K562 (cell line): ENCODE measurements around the gene PSMB4. TPM values are rescaled to one million over a fixed set of nuclear protein-coding genes. Genes with fewer than 3 reads are reported as not detected.
A peak's percentile ranks its signal among the peaks of the same experiment; 100 is the strongest.

Experiments
- ATF1 ChIP-seq, 2 experiments: fragments of 450-650 bp in 1 of 2; IDR thresholded peaks; 2 replicates each; pipeline ENCODE4 v1.6.1; 2016; ENCODE audit warnings: missing compliant biosample characterization in 1 of 2, missing genetic modification characterization in 1 of 2
- CEBPG ChIP-seq, 3 experiments: fragments of 200-800 bp in 1 of 3; sonication (Bioruptor generic) in 1 of 3; sonication (generic) in 1 of 3; formaldehyde crosslinking in 1 of 3; IDR thresholded peaks in 2 of 3; conservative IDR thresholded peaks in 1 of 3; 2 replicates each; pipeline versions ENCODE4 v1.6.1 to v1.8.0; 2016 to 2022; ENCODE audit warnings: missing compliant biosample characterization in 2 of 3, missing genetic modification characterization in 2 of 3, mild to moderate bottlenecking in 1 of 3, missing genetic modification reagents in 1 of 3
- E2F8 ChIP-seq: fragments of 450-650 bp; IDR thresholded peaks from 2 replicates; pipeline ENCODE4 v1.7.1; 2018; ENCODE audit warnings: mild to moderate bottlenecking, low read depth; ENCODE audit not compliant: partially characterized antibody
- HMG20B ChIP-seq: fragments of 250-450 bp; sonication (Bioruptor Pico); IDR thresholded peaks from 2 replicates; pipeline ENCODE4 v1.5.0; 2021; ENCODE audit warnings: mild to moderate bottlenecking
- JUND ChIP-seq, 2 experiments: IDR thresholded peaks; 2 replicates in 1 of 2; 3 replicates in 1 of 2; pipeline ENCODE4 v1.6.1; 2011; ENCODE audit warnings: borderline replicate concordance in 2 of 2, low read depth in 2 of 2, low read length in 2 of 2, improper control_type of control experiment in 1 of 2, missing biosample characterization in 1 of 2, missing genetic modification characterization in 1 of 2, missing genetic modification reagents in 1 of 2
- KAT2B ChIP-seq: IDR thresholded peaks from one replicate; pipeline ENCODE4 v1.6.1; 2012; ENCODE audit warnings: low read depth, mild to moderate bottlenecking, control low read depth, inconsistent platforms, low read length, moderate library complexity
- MTA3 ChIP-seq: fragments of 450-650 bp; formaldehyde crosslinking; IDR thresholded peaks from 2 replicates; pipeline ENCODE4 v1.6.1; 2017; ENCODE audit warnings: mild to moderate bottlenecking, borderline replicate concordance
- MTF1 ChIP-seq: fragments of 250-450 bp; sonication (Bioruptor Pico); IDR thresholded peaks from 2 replicates; pipeline ENCODE4 v1.9.0; 2021; ENCODE audit warnings: moderate library complexity, mild to moderate bottlenecking, inconsistent platforms, borderline replicate concordance
- SMAD4 ChIP-seq: fragments of 250-450 bp; sonication (Bioruptor Pico); conservative IDR thresholded peaks from 2 replicates; pipeline ENCODE4 v1.8.0; 2021; ENCODE audit warnings: inconsistent platforms, mild to moderate bottlenecking, moderate library complexity
- YBX1 ChIP-seq: fragments of 450-650 bp; IDR thresholded peaks from 2 replicates; pipeline ENCODE4 v1.7.1; 2016; ENCODE audit warnings: mild to moderate bottlenecking
- ZFP30 ChIP-seq: fragments of 250-450 bp; sonication (Bioruptor Pico); IDR thresholded peaks from 2 replicates; pipeline ENCODE4 v1.8.0; 2022; ENCODE audit warnings: moderate library complexity, mild to moderate bottlenecking, inconsistent platforms, borderline replicate concordance
- ZNF197 ChIP-seq: fragments of 200-800 bp; sonication (Bioruptor generic); IDR thresholded peaks from 2 replicates; pipeline ENCODE4 v1.6.1; 2016; ENCODE audit warnings: low read depth, missing genetic modification characterization, missing compliant biosample characterization
- ZNF224 ChIP-seq: sonication (generic); formaldehyde crosslinking; IDR thresholded peaks from 2 replicates; pipeline ENCODE4 v1.8.0; 2022; ENCODE audit warnings: mild to moderate bottlenecking, missing genetic modification reagents
- ZNF449 ChIP-seq: fragments of 250-450 bp; sonication (Bioruptor Pico); IDR thresholded peaks from 2 replicates; pipeline ENCODE4 v1.8.0; 2022; ENCODE audit warnings: moderate library complexity, mild to moderate bottlenecking, inconsistent platforms
- polyA plus RNA-seq, 8 experiments: library from polyadenylated mRNA; depleted of rRNA in 4 of 8; stranded (reverse) in 5 of 8; unstranded in 3 of 8; fragments of >200 nt; fragmentation: Nextera tagmentation in 2 of 8; fragmentation: Illumina TruSeq in 1 of 8; extraction: Ambion mirVana in 2 of 8; extraction: Trizol in 1 of 8; gene quantifications; 2 replicates each; pipeline versions ENCODE4 v1.2.1 to v1.2.3, GENCODE V29; 2011 to 2014; ENCODE audit warnings: inconsistent platforms in 1 of 8, missing spikeins in 1 of 8
- total RNA-seq, 7 experiments: library from RNA; depleted of rRNA in 6 of 7; stranded (reverse); fragments of >200 nt in 6 of 7; fragmentation: Illumina TruSeq in 2 of 7; extraction: Trizol in 2 of 7; gene quantifications; 2 replicates each; pipeline versions ENCODE4 v1.2.1 to v1.2.3, GENCODE V29; 2011 to 2021; ENCODE audit warnings: low replicate concordance in 1 of 7
- TF ChIP-seq, protein P1 (sequence below): sonication (generic); IDR thresholded peaks from 2 replicates; pipeline ENCODE4 v1.6.1; 2016
- TF ChIP-seq, protein P2 (sequence below): fragments of 450-650 bp; IDR thresholded peaks from 2 replicates; pipeline ENCODE4 v1.6.1; 2016; ENCODE audit warnings: borderline replicate concordance
- TF ChIP-seq, protein P3 (sequence below): fragments of 250-450 bp; sonication (Bioruptor Pico); IDR thresholded peaks from 2 replicates; pipeline ENCODE4 v1.8.0; 2022; ENCODE audit warnings: moderate library complexity, mild to moderate bottlenecking, inconsistent platforms

PSMB4 gene
- total and polyA plus RNA-seq, 9 of the 15 experiments (the other 6 are each of a cell fraction or from before 2014, with no cell fraction given), result 397 to 674 (median 475) TPM

DNA sequence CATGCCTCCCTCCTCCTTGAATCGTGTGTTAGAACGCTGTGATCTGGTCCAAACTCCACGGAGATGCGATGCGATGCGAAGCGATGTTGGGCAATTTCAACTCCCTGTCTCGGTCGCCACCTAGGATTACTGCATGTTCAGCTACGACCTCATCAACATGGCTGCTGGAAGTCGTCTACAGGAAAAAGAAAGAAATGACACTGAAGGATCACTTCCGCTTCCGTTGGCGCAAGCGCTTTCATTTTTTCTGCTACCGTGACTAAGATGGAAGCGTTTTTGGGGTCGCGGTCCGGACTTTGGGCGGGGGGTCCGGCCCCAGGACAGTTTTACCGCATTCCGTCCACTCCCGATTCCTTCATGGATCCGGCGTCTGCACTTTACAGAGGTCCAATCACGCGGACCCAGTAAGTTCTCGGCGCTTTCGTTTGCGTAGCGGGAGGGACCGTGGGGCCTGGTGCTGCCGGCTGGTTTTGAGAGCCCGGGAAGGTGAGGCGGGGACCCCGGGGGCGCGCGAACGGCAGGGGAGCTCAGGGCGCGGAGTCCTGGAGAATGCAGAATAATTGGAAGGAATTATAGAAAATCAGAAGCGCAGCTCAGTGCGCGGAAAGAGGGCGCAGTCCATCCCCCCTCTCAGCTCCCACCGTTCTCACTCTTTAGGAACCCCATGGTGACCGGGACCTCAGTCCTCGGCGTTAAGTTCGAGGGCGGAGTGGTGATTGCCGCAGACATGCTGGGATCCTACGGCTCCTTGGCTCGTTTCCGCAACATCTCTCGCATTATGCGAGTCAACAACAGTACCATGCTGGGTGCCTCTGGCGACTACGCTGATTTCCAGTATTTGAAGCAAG lies at the start of gene PSMB4 (continued):
- TF ChIP-seq CEBPG (CRISPR knock-in tag; IDR thresholded peaks at IDR 0.05), result peak; percentile 94
- TF ChIP-seq CEBPG (tag; conservative IDR thresholded peaks at IDR 0.05 in 1 of 2, IDR thresholded peaks at IDR 0.05 in 1 of 2), result peak; percentile 91 to 97
- TF ChIP-seq YBX1, result no peak
- no peak for TF ChIP-seq HMG20B
- peak; percentile 21; the same call in 1 of the 2 replicates for TF ChIP-seq ZNF224 (CRISPR knock-in tag)
- TF ChIP-seq, protein P1, sequence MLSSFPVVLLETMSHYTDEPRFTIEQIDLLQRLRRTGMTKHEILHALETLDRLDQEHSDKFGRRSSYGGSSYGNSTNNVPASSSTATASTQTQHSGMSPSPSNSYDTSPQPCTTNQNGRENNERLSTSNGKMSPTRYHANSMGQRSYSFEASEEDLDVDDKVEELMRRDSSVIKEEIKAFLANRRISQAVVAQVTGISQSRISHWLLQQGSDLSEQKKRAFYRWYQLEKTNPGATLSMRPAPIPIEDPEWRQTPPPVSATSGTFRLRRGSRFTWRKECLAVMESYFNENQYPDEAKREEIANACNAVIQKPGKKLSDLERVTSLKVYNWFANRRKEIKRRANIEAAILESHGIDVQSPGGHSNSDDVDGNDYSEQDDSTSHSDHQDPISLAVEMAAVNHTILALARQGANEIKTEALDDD, result no peak
- TF ChIP-seq E2F8, result peak; percentile 89
- no peak for TF ChIP-seq ZNF197 (CRISPR knock-in tag)
- TF ChIP-seq MTF1 (CRISPR knock-in tag), result no peak
- peak; percentile 65; the same call in 1 of the 2 replicates for TF ChIP-seq JUND (IDR thresholded peaks at IDR 0.05; ENCODE audit: borderline replicate concordance, low read depth, low read length)
- TF ChIP-seq JUND (tag; IDR thresholded peaks at IDR 0.05; ENCODE audit: borderline replicate concordance, low read depth, low read length), result peak; percentile 67; the same call in 1 of the 3 replicates
- TF ChIP-seq ATF1 (CRISPR knock-in tag; IDR thresholded peaks at IDR 0.05), result no peak
- peak; percentile 95 for TF ChIP-seq ATF1 (tag; IDR thresholded peaks at IDR 0.05)
- no peak for TF ChIP-seq SMAD4
- no peak for TF ChIP-seq ZNF449
- TF ChIP-seq, protein P2, sequence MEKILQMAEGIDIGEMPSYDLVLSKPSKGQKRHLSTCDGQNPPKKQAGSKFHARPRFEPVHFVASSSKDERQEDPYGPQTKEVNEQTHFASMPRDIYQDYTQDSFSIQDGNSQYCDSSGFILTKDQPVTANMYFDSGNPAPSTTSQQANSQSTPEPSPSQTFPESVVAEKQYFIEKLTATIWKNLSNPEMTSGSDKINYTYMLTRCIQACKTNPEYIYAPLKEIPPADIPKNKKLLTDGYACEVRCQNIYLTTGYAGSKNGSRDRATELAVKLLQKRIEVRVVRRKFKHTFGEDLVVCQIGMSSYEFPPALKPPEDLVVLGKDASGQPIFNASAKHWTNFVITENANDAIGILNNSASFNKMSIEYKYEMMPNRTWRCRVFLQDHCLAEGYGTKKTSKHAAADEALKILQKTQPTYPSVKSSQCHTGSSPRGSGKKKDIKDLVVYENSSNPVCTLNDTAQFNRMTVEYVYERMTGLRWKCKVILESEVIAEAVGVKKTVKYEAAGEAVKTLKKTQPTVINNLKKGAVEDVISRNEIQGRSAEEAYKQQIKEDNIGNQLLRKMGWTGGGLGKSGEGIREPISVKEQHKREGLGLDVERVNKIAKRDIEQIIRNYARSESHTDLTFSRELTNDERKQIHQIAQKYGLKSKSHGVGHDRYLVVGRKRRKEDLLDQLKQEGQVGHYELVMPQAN, result peak; percentile 37; the same call in 1 of the 2 replicates
- TF ChIP-seq MTA3, result 0 out of 2 replicates have a peak, but pooled peaks have one; percentile 44
- no peak for TF ChIP-seq KAT2B
- TF ChIP-seq, protein P3, sequence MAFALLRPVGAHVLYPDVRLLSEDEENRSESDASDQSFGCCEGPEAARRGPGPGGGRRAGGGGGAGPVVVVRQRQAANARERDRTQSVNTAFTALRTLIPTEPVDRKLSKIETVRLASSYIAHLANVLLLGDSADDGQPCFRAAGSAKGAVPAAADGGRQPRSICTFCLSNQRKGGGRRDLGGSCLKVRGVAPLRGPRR (CRISPR knock-in tag), result no peak
- no peak for TF ChIP-seq ZFP30 (CRISPR knock-in tag)
